GM19324 (cell line): Measurements from ENCODE around the gene IL17C.

Experiments used
- ATAC-seq: cut with Tn5 transposase; IDR thresholded peaks from one replicate; pipeline ENCODE4 v1.9.1; 2021; ENCODE audit warnings: mild to moderate bottlenecking, moderate library complexity; ENCODE audit not compliant: unreplicated experiment, low FRiP score

Gene IL17C, protein sequence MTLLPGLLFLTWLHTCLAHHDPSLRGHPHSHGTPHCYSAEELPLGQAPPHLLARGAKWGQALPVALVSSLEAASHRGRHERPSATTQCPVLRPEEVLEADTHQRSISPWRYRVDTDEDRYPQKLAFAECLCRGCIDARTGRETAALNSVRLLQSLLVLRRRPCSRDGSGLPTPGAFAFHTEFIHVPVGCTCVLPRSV

GRCh38 chr16:88638323-88639230 is at the start of gene IL17C:
Gene IL17C, plus strand, starts transcription at chr16:88638572. Its CDS starts 70 bp downstream, at chr16:88638642.
- no peak for ATAC-seq

- no peak for ATAC-seq
Measured at GRCh38 chr16:88588754-88589153, 49.6 kb upstream of the IL17C start.

DNA sequence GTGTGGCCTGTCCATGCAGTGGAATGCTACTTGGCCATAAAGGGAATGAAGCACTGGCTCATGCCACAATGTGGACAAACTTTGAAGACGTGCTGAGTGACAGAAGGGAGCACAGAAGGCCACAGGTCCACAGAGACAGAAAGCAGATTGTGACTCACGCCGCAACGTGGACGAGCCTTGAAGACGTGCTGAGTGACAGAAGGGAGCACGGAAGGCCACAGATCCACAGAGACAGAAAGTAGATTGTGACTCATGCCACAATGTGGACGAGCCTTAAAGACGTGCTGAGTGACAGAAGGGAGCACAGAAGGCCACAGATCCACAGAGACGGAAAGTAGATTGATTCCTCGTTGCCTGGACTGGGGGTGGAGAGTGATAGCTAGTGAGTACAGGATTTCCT is 48.9 kb upstream of the IL17C start:
- ATAC-seq, result no peak

DNA sequence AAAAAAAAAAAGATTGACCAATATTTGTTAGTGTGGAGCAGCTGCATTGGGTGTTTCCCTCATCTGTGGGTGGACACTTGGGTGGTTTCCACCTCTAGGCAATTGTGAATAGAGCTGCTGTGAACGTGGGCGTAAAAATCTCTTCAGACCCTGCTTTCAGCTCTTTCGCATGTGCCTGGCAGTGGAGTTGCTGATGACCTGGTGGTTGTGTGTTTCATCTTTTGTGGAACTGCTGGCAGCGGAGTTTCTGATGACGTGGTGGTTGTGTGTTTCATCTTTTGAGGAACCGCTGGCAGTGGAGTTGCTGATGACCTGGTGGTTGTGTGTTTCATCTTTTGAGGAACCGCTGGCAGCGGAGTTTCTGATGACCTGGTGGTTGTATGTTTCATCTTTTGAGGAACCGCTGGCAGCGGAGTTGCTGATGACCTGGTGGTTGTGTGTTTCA is 46.8 kb upstream of the IL17C start:
- ATAC-seq, result no peak

GRCh38 chr16:88593061-88593460 is 45.3 kb upstream of the IL17C start:
- ATAC-seq, result no peak

DNA sequence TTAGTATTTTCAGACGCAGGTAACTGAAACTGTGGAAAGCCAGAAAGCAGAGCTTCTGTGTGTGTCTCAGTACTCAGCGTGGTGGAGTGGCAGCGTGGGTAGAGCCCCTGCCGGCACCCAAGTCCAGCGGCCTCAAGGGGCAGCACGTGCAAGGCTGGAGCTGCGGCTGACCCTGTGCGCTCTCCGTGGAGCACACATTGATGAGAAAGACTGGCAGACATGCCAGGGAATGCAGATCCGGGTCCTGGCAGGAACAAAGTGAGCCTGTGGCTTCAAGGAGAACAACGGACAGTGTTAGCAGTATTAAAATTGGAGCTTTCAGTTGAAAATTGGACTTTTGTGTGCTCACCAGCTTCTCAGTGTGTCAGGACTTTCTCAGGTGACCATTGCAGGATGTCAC is 44.9 kb upstream of the IL17C start:
- no peak for ATAC-seq

DNA sequence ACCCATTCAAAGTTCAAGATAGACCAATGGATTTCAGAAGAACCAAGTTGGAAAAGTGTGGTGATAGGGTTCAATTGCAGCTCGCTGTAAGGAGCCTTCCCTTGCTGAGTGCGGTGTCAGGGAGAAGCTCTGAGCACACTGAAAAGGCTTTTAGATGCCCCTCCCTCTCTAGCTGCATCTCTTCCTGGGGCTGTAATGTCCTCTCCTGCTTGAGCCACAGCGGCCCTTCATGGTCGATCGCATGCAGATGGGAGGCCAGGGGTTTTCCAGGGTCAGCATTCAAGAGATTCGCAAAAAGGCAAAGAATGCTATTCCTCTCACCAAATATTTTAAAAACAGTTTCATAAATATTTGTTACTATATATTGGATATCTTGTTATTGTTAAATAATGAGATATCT is 44.5 kb upstream of the IL17C start:
- no peak for ATAC-seq

GRCh38 chr16:88595101-88595500 is 43.3 kb upstream of the IL17C start:
- no peak for ATAC-seq

DNA sequence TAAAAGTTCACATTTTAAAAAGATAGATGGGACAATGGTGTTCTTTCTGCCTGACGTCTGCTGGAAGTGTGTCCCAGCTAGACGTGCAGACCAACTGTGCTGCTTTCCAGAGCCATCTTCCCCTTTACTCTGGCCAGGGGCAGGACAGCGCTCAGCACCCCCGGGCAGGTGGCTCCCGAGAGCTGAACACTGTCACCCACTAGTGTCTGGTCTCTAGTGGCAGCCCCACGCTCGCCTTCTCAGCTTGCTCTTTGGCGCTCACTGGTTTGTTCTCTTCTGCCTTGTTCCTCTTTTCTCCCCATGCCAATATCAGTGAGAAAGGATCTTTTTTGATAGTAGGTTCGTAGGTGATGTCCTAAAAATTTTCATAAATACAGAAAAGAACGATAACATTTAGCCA is 42.5 kb upstream of the IL17C start:
- no peak for ATAC-seq

DNA sequence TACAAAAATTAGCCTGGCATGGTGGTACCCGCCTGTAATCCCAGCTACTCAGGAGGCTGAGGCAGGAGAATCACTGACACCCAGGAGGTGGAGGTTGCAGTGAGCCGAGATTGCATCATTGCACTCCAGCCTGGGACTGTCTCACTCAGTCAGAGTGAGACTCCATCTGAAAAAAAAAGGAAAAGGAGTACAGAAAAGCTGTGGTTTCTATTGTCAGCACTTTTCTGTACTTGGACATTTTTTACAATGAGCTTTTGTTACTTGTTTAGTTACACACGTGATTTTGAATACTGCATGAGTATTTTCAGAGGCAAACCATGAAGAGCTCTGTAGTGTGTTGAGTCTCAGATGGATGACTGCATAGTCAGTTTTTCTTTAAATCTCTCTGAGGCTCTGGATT is 41.9 kb upstream of the IL17C start:
- no peak for ATAC-seq

- ATAC-seq, result no peak
Measured at GRCh38 chr16:88597856-88598491, 40.4 kb upstream of the IL17C start.

DNA sequence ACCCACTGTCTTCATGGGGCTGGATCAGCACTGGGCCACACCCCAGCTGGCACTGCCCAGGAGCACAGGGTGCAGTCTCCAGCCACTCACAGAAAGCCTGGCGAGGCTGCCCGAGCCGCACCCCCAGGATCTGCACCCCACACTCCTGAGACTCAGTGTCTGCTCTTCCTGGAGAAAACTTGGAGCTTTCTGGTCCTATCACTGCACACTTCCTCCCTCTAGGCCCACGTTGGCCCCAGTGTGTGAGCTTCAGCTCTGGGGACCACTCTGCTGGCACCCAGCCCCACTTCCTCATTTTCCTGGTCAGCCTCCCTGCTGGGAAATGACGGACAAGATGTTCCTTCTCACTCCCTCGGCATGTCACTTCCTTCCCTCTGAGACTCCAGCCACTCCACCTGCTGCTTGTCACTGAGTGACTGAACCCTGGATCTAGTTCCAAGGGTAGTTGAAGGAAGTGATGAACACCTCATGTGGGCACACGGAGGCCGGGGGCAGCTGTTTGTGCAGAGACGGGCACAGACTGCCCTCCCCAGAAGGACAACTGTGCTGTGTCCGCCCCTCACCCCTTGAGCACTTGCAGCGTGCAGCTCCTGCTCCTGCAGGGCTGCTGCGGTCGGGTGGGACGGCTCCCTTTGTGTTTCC is 39.2 kb upstream of the IL17C start:
- ATAC-seq, result no peak

DNA sequence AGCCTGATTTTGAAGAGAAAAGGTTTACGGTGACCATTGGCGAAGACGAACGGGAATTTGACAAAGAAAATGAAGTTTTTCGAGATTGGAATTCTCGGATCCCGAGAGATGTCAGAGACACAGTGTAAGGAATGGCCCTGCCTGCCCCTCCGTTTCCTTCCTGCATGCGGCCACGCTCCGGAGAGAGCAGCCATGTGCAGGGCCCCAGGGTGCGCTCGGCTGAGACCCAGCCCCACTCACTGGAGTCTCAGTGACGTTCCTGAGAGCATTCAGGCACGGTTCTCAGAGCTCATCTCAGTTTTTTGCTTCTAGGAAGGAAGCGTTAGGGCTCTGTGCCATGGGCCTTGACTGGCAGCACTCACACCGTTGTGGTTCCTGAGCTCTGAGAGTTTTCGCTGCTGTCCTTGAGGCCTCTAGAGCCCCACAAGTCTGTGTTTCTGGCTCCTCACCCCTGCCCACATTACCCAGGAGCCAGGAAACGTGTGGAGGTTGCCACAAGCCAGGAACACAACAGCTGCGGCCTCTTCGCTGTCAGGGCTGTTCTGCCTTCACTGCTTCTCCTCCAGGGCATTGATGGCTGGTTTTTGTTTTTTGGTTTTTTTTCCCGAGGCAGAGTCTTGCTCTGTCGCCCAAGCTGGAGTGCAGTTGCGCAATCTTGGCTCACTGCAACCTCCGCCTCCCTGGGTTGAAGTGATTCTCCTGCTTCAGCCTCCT is 38.4 kb upstream of the IL17C start:
- no peak for ATAC-seq

DNA sequence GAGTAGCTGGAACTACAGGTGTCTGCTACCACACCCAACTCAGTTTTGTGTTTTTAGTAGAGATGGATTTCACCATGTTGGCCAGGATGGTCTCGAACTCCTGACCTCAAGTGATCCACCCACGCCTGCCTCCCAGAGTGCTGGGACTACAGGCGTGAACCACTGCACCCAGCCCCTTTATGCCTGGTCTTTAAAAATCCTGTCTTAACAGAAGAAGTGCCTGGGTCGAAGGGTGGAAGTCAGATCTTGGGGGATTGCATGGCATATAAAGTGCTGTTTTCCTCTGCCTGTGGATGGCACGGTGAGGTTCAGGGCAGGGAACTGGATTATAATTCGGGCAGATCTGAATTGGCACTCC is 37.9 kb upstream of the IL17C start:
- no peak for ATAC-seq

DNA sequence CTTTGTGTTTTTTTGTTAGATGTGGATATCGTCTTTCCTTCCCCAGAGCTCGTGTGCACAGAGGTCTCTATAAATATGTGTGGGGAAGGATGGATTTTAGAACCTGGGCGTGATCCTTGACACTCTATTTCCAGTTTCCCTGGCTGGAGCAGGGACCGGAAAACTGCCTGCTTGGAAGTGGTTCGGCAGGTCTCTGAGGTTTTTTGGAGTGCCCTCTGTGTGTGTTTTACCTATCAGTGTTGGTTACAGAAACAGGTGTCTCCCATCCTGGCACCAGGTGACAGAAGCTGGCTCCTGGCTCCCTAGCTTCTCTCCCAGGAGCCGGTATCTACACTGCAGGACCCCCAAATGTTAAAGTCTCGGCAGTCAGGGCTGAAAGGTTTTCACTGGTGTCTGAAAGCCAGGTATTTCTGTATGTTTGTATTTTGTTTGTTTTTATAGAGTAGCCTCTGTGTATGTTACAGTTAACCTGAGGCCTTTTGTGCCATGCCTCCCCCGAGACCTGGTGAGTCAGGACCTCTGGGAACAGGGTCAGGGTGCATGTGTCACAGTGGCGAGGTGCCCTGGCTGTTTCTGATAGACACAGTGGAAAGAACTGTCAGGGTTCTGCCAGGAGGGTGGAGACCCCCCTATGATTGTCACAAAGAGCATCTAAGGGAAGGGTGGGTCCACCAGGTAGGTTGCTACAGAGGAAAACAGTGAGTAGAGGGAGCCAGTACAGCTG is 36.9 kb upstream of the IL17C start:
- no peak for ATAC-seq

DNA sequence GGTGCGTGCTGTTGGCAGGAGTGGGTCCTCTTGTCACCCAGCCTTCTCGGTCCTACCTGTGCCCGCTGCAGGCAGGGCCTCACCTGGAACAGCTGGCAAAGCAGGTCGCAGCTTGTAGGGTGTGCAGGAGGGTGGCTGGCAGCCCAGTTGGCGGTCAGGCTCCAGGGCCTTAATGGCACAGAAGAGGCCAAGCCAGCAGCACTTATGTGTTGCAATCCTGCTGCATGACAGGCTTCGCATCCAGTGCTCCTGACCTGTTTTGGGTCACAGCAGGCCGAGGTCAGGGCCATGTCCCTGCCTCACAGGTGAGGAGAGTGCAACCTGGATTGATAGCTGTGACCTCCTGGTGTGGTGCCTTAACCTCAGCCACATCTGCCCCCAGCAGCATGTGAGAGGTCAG is 36.3 kb upstream of the IL17C start:
- no peak for ATAC-seq

GRCh38 chr16:88605186-88606147 is 32.9 kb upstream of the IL17C start:
- ATAC-seq, result no peak

DNA sequence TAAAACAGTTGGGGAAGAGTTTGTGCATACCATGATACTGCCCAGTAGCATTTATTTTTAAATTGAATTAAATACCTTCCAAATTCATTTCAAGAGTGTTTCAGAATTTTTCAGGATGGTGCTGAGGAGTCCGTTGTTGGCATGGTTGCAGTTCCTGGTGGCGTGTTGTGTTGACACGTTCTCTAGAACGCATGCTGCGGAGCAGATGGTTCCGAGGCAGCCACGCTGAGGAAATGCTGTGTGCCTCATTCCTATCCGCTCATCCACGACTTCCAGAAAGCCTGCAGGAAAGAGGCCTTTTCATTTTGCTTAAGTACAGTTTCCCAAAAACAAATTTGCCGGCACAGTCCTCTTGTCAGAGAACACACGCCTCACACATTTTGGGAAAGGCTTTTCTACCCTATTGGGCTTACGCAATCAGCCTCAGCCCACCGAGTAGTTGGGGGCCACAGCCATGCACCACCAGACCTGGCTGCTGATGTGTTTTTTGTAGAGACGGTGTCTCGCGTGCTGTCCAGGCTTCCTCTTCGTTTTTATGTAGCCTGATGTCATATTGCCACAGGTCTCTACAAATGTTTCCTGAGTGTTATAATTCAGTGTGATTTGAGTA is 32.1 kb upstream of the IL17C start:
- no peak for ATAC-seq
